CD4-positive, alpha-beta T cell treated with Interleukin-15 for 4 hours (primary cell): ENCODE results near the gene U2AF2.
A peak's percentile ranks its signal among the peaks of the same experiment; 100 is the strongest.

Experiments
- DNase-seq: peaks from one replicate; pipeline ENCODE4 v3.0.0-alpha.2; 2020; ENCODE audit warnings: low spot score

Gene U2AF2

DNA sequence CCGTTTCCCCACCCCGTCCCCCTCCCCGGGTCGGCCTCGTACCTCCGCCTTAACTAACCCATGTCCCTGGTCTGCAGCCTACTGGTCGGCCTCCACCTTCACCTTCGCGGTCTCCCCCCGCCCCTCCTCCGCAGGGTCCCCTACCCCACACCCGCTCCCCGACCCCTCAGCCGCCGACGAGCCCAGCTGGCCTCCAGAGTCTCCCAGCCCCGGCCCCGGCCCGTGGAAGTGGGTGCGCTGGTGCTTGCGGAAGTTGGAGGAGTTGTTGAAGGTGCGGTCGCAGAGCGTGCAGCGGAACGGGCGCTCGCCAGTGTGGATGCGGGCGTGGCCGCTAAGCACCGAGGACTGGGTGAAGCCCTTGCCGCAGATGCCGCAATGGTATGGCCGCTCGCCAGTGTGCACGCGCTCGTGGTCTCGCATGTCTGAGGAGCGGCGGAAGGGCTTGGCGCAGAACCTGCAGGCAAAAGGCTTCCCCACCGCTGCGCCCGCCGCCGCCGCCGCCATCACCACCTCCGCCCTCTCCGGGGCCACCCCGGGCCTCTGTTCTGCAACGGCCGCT is 33.1 kb upstream of the U2AF2 start:
- no peak for DNase-seq

DNA sequence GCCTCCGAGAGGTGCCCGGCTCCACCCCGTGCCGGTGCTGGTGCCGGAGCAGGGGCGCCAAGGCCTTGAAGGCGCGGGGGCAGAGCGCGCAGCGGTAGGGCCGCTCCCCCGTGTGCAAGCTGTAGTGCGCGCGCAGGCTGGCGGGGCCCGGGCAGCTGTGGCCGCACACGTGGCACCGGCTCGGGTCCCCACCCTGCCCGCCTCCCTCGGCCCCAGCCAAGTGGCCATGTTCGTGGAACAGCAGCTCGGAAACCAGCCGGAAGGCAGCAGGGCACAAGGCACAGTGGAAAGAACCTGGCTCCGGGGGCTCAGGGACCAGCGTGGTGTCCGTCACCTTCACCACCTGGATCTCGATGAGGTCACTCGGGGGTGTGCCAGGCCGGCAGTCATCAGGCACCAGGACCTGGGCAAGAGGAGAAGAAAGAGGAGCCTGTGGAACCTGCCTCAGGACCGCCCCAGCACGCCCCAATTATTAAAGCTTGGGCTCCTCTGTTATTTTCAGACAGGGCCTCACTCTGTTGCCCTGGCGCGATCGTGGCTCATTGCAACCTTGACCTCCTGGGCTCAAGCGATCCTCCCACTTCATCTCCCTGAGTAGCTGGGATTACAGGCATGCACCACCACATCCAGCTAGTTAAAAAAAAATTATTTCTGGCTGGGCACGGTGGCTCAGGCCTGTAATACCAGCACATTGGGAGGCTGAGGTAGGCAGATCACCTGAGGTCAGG is 32.4 kb upstream of the U2AF2 start:
- no peak for DNase-seq

GRCh38 chr19:55623130-55623529 is 31.7 kb upstream of the U2AF2 start:
- no peak for DNase-seq

GRCh38 chr19:55623561-55623960 is 31.3 kb upstream of the U2AF2 start:
- DNase-seq, result no peak

DNA sequence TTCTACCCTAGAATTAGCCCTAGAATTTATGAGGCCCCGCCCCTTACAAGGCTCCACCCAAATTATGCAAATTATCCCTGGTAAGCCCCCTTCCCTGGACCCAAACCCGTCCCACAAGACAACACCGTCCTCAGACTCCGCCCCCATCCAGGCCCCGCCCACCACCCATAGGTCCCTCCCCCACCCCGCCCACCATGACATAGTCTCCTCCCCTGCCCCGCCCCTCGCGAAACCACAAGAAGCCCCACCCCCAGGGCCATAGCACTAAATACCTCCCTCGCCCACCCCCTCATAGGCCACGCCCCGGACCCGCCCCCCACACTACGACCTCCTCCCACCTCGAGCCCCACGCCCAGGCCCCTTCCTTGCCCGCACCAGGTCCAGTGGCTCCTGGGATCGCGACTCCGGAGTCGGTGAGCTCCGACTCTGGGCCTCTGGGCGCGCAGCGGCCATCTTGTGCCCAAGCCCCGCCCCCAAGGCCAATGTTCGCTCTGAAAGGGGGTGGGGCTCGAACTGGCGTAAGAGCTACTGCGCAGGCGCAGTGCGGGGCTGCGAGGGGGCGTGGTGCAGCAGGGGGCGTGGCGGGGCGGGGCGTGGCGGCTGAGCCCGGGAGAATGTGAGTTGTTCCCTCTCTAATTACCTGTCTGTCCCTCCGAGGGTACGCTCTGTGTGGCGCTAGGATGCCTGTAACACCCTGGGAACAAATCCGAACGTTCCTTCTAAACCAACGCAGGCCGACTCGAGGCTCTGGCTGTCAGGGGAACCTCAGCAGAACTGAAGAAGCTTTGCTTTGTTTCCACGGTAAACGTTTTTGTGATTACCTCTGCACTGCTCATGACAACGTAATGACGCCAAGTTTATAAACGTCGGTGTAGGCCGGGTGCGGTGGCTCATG is 30.5 kb upstream of the U2AF2 start, which contains the start of gene ZNF784:
ZNF784 (minus strand) TSS at position 458 of the 895 bp plus-strand sequence; CDS start at position 453, 5 bp downstream.
- DNase-seq, result peak; percentile 90

DNA sequence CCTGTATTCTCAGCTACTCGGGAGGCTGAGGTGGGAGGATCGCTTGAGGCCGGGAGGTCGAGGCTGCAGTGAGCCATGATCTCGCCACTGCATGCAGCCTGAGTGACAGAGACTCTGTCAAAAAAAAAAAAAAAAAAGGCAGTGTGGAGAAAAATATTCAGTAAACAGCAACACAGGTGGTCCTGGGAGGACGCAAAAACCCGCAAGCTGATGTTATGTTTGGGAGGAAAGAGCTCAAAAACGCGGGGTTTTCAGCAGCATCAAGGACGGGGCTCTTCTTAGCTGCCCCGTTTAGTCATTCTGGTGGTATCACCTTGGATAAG is 29.9 kb upstream of the U2AF2 start:
- DNase-seq, result no peak

DNA sequence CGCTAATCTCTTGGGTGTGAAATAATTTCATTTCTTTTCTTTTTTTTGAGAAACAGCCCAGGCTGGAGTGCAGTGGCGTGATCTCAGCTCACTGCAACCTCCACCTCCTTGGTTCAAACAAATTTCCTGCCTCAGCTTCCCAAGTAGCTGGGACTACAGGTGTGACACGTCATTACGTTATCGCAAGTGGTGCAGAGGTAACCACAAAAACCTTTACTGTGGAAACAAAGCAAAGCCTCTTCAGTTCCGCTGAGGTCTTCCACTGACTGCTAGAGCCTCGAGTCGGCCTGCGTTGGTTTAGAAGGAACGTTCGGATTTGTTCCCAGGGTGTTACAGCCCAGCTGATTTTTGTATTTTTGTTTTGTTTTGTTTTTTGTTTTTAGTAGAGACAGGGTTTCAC is 28.5 kb upstream of the U2AF2 start:
- peak; percentile 73 for DNase-seq

GRCh38 chr19:55632463-55632834 is 22.4 kb upstream of the U2AF2 start:
- DNase-seq, result peak; percentile 94

GRCh38 chr19:55633861-55634260 is 21.0 kb upstream of the U2AF2 start:
- DNase-seq, result no peak

DNA sequence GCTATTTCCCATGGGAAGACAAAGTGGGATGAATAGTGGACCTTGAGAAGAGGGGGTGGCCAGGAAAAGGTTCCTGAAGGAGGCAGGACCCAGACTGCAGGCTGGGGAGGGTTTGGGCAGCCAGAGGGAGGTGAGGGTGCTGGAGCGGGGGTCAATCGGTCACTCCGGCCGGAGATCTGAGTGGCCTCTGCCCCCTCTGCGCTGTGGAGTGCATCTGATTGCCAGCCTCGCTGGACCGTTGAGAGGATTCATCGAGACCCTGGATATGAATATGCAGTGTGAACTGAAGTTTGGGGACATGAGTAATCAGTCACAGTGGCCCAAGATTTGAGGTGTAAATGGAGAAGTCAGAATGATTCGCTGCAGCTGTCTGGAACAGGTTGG is 19.5 kb upstream of the U2AF2 start:
- no peak for DNase-seq

- no peak for DNase-seq
Observed at GRCh38 chr19:55635856-55636440, 18.9 kb upstream of the U2AF2 start.

GRCh38 chr19:55636723-55637122 is 18.1 kb upstream of the U2AF2 start:
- no peak for DNase-seq

DNA sequence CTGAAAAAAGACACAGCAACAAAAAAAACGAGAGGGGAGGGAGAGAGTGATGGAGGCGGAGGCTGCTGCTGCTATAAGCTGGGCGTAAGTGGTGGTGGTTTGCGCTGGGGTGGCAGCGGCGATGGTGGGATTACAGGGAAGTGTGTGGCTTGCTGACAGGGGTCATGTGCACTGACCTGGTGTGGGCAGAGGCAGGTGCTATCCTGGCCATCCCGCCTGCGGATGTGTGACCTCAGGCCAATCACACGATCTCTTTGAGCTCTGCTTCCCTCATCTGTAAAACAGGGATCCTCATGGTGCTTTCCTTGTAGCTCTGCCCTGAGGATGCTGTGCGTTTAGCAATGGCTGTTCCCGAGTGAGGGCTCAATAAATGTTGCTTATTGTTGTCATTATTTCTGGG is 17.3 kb upstream of the U2AF2 start:
- no peak for DNase-seq

- DNase-seq, result peak; percentile 70
Observed at GRCh38 chr19:55638864-55639359, 15.9 kb upstream of the U2AF2 start.

- peak; percentile 72 for DNase-seq
Observed at GRCh38 chr19:55640043-55640576, 14.7 kb upstream of the U2AF2 start.

DNA sequence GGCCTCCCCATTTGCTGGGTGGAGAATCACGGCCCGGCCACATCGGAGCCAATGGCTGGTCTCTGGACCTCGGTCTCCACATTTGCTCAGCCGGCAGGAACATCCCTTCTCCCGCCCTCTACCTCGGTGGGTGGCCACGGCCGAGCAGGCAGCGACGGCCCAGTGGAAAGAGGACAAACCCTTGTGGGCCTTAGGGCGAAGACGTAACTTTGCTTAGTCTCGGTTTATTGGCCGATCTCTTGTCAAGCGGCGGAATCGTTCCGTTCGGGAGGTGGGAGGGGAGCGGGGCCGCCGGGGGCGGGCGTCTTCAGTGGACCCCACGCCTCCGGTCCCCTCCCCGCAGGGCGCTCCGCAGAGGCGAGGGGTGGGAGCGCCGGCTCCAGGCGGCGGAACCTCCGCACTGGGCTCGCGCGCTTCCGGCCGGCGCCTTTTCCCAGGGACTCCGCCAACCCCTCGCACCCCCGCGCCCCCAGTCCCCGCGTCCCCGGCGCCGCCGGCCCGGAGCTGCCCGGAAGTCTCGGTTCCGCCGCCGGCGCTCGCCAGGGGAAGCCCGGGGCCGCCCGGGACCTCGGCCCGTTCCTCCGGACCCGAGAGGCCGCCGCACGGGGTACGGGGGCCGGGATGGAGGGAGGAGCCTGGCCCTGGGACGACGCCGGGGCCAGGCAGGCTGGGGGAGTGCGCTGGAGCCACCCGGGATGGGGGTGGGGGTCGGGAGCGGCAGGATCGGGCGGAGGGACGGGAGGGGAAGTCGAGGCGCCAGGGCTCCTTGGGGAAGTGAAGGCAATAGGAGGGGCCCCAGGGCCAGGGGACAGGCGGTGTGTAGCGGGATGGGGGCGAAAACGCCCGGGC is 14.0 kb upstream of the U2AF2 start, which contains the start of gene ZNF580:
ZNF580 (plus strand) TSS at position 426 of the 849 bp plus-strand sequence. CDS start 1,507 bp downstream, outside the sequence.
- DNase-seq, result peak; percentile 53

DNA sequence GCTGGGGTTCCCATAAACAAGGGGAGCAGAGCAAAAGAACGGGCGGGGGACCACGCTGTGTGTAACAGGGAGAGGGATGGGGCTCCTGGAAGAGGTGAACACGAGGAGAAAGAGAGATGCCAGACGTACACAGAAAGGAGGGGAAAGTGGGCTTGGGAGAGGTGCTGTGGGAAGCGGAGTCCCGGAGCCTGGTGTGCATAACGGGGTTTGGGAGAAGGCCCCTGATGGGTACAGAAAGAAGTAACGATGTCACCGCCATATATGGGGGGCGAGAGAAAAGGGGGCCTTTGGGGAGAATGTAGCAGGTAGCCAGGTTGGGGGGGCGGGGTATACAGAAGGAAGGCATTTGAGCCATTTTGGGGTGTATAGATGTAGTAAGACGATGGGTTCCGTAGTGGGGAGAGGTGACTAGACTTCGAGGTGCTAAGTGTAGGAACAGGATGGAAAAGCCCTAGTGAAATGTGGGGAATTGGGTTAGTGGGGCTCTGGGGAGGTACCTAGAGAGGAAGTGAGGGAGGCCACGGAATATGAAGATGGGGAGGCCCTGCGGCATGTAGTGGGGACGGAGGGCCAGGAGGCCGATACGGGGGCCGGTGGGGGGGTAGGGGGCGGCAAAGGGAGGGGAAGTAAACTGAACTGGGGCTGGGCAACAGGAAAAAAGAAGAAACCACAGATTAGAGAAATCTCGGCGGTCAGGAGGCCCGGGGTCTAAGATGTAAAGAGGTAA is 13.2 kb upstream of the U2AF2 start:
- peak; percentile 26 for DNase-seq

GRCh38 chr19:55642153-55643002 is 12.5 kb upstream of the U2AF2 start:
- no peak for DNase-seq
